ENCODE results near the gene ZNF92.
"Not testable (repeated sequence)": the region's sequence is repeated elsewhere in the genome, so short reads cannot be mapped to it uniquely, and the experiment has no call there.

DNA sequence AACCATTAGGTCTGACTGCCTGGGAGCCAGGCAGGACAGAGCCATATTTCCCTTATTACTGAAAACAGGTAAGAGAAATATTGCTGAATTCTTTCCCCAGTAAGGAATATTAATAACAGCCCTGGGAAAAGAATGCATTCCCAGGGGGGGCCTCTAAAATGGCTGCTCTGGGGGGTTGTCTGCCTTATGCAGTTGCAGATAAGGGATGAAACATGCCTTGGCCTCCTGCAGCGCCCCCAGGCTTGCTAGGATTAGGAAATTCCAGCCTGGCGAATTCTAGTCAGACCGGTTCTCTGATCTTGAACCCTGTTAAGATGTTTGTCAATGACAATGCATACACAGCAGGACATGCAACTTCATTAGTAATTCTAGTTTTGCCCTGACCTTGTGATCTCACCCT, 49.6 kb downstream of the ZNF92 start:
- TF ChIP-seq, protein P1, sequence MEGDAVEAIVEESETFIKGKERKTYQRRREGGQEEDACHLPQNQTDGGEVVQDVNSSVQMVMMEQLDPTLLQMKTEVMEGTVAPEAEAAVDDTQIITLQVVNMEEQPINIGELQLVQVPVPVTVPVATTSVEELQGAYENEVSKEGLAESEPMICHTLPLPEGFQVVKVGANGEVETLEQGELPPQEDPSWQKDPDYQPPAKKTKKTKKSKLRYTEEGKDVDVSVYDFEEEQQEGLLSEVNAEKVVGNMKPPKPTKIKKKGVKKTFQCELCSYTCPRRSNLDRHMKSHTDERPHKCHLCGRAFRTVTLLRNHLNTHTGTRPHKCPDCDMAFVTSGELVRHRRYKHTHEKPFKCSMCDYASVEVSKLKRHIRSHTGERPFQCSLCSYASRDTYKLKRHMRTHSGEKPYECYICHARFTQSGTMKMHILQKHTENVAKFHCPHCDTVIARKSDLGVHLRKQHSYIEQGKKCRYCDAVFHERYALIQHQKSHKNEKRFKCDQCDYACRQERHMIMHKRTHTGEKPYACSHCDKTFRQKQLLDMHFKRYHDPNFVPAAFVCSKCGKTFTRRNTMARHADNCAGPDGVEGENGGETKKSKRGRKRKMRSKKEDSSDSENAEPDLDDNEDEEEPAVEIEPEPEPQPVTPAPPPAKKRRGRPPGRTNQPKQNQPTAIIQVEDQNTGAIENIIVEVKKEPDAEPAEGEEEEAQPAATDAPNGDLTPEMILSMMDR (IDR thresholded peaks at IDR 0.05), result not testable (repeated sequence)
- TF ChIP-seq POLR2A (IDR thresholded peaks at IDR 0.05), result not testable (repeated sequence)
